Right lobe of liver (tissue), 6 donors: ENCODE data around the gene NDUFB11. TPM values are rescaled to one million over a fixed set of nuclear protein-coding genes. Genes with fewer than 3 reads are reported as not detected.

Experiments
- ATAC-seq, 4 donors: fragments of 200-7000 bp; cut with Tn5 transposase; one replicate each; pipeline ENCODE4 v1.9.1; 2020; ENCODE audit warnings: mild to moderate bottlenecking in 4 of 4, moderate library complexity in 4 of 4
- DNase-seq, 3 donors: peaks; one replicate each; pipeline ENCODE4 v3.0.0-alpha.2; 2020
- H3K27ac ChIP-seq, 3 donors: fragments of 200-600 bp; one replicate each; pipeline ENCODE4 v1.8.0; 2022
- H3K27me3 ChIP-seq, 2 donors: fragments of 200-600 bp; one replicate each; pipeline ENCODE4 v1.8.0; 2022
- H3K36me3 ChIP-seq, 4 donors: fragments of 200-600 bp; sonication (generic) in 1 of 4; one replicate each; pipeline versions ENCODE4 v1.5.1 to v1.8.0; 2017 to 2022; ENCODE audit warnings: control low read depth in 1 of 4
- H3K4me1 ChIP-seq, 4 donors: fragments of 200-600 bp; sonication (generic) in 1 of 4; one replicate each; pipeline versions ENCODE4 v1.5.1 to v1.8.0; 2017 to 2022; ENCODE audit warnings: control low read depth in 1 of 4
- H3K4me3 ChIP-seq, 3 donors: fragments of 200-600 bp; one replicate each; pipeline ENCODE4 v1.8.0; 2022
- H3K9me3 ChIP-seq, 4 donors: fragments of 200-600 bp; sonication (generic) in 1 of 4; one replicate each; pipeline versions ENCODE4 v1.5.1 to v1.8.0; 2017 to 2022; ENCODE audit warnings: control low read depth in 1 of 4
- CTCF ChIP-seq, 4 donors: fragments of 200-600 bp in 3 of 4; fragments of 450-650 bp in 1 of 4; IDR thresholded peaks; one replicate each; pipeline versions ENCODE4 v1.5.1 to v1.8.0; 2016 to 2022; ENCODE audit warnings: antibody characterized with exemption in 4 of 4, mild to moderate bottlenecking in 2 of 4
- POLR2A ChIP-seq: fragments of 450-650 bp; IDR thresholded peaks from one replicate; pipeline ENCODE4 v1.6.1; 2017; ENCODE audit warnings: antibody characterized with exemption, mild to moderate bottlenecking
- WGBS: methylation state at CpG from one replicate; pipeline ENCODE4 v1.1.6; 2018; ENCODE audit warnings: low coverage, low lambda C conversion rate; ENCODE audit not compliant: insufficient coverage; ENCODE audit errors: missing lambda C conversion rate; 5-methylcytosine and 5-hydroxymethylcytosine counted together
- intact Hi-C, 2 donors: fragments of 100-400 bp; cut with DNase I; formaldehyde crosslinking; loops; one replicate each; pipeline versions ENCODE4 v1.11.2 to v1.14.1; 2022
- small RNA-seq, 2 experiments: library from RNA; depleted of rRNA; stranded (forward); fragments of <200 nt; gene quantifications; one replicate each; pipeline ENCODE3, GENCODE V24; 2016
- total RNA-seq, 6 experiments: library from RNA; depleted of rRNA in 2 of 6; stranded (reverse); fragments of >200 nt in 2 of 6; fragmentation: NEBNext Ultra II Directional in 3 of 6; extraction: Animal tissue kit (Norgen Biotek cat#: 25700) in 3 of 6; gene quantifications; one replicate each; pipeline versions ENCODE4 v1.1.0 to v1.2.4, GENCODE V29; 2016 to 2023
- donor health status: DM: no; HTN: yes; CAD: no.
- donor health status: DM: no; HTN: no; CAD: no.
- donor health status: DM: no; HTN: no; CAD: no.
- donor health status: DM: no; HTN: yes; CAD: no.
- donor health status: DM: no; HTN: yes; CAD: no.

Gene NDUFB11
- total RNA-seq, 6 experiments from 2014 or later = 37.8 to 64.0 (median 50.7) TPM

- no peaks in the 10 kb centered on the region for H3K27me3 ChIP-seq
- peaks cover 0 to 65% (median 12%) of the 10 kb centered on the region in 4 donors for H3K36me3 ChIP-seq
- H3K4me1 ChIP-seq = no peaks in the 10 kb centered on the region
- H3K27ac ChIP-seq = no peak overlapping the region
- TF ChIP-seq CTCF (IDR thresholded peaks at IDR 0.05) = peak; percentile 41 to 48 (median 46)
- TF ChIP-seq POLR2A = no peak
- H3K9me3 ChIP-seq = no peaks in the 10 kb centered on the region
- intact Hi-C loops = no loop called here
- DNase-seq (no peak), ATAC-seq (peak in 1 of 4 donors; percentile 45)
- H3K4me3 ChIP-seq = no peak overlapping the region
- WGBS = 0% methylated on average over 1 of the region's 1 CpG
Measured at GRCh38 chrX:47093248-47093647, 51.3 kb downstream of the NDUFB11 start.

Small RNAs within 50 kb of the gene (small RNA-seq; reads per million reads assigned to genes)
- gene RNU12-2P = 0 to 0.13 reads per million in 2 experiments

Other genes with a start within 250 kb of the NDUFB11 start
- gene JADE3, start 232.3 kb downstream of the NDUFB11 start, total RNA-seq = 10 to 100 TPM in 2 of 6 experiments, 1 to 10 TPM in 4; 6.5 to 10.1 (median 9.1) TPM
- gene RGN, start 66.3 kb downstream of the NDUFB11 start, total RNA-seq = 100 to 1,000 TPM in 4 of 6 experiments, 10 to 100 TPM in 2; 44.6 to 292 (median 130) TPM
- 10 to 100 TPM; 12.5 to 20.8 (median 15.2) TPM for gene RBM10, start 519 bp upstream of the NDUFB11 start, total RNA-seq
- 100 to 1,000 TPM in 4 of 6 experiments, 10 to 100 TPM in 2; 85.1 to 120 (median 107) TPM for gene UBA1, start 49.1 kb upstream of the NDUFB11 start, total RNA-seq
- gene CDK16, start 74.0 kb upstream of the NDUFB11 start, total RNA-seq = 10 to 100 TPM; 14.6 to 37.4 (median 29.5) TPM
- gene USP11, start 88.3 kb upstream of the NDUFB11 start, total RNA-seq = 10 to 100 TPM in 3 of 6 experiments, 1 to 10 TPM in 3; 7.1 to 14.7 (median 11.4) TPM
- gene ZNF157, start 225.9 kb upstream of the NDUFB11 start, total RNA-seq = not detected